Keratinocyte (primary cell): ENCODE results near the gene PANK1. TPM values are rescaled to one million over a fixed set of nuclear protein-coding genes. Genes with fewer than 3 reads are reported as not detected.

Source experiments
- DNase-seq: peaks from one replicate; pipeline ENCODE4 v3.0.0-alpha.2; 2011; ENCODE audit warnings: low read depth, missing footprints, low spot score
- FAIRE-seq: peaks from 2 replicates; lab custom pipeline; 2011; peaks lifted over from hg19 to GRCh38; lab: Jason Lieb, UNC
- H2AFZ ChIP-seq: 2 replicates; pipeline ENCODE4 v1.6.0; 2012; ENCODE audit warnings: low read length, control low read depth, inconsistent platforms; ENCODE audit not compliant: control insufficient read depth
- H3K27ac ChIP-seq: 2 replicates; pipeline ENCODE4 v1.5.1; 2011; ENCODE audit warnings: low read length; ENCODE audit not compliant: control insufficient read depth, insufficient read depth
- H3K27me3 ChIP-seq: 3 replicates; pipeline ENCODE4 v1.6.0; 2011; ENCODE audit warnings: low read length; ENCODE audit not compliant: control insufficient read depth, insufficient read depth; ENCODE audit errors: extremely low read depth
- H3K36me3 ChIP-seq, 2 experiments: 2 replicates in 1 of 2; 3 replicates in 1 of 2; pipeline ENCODE4 v1.5.1; 2011; ENCODE audit warnings: low read length in 2 of 2, mild to moderate bottlenecking in 1 of 2; ENCODE audit not compliant: control insufficient read depth in 2 of 2, insufficient read depth in 2 of 2; ENCODE audit errors: extremely low read depth in 1 of 2
- H3K4me1 ChIP-seq: 3 replicates; pipeline ENCODE4 v1.5.1; 2011; ENCODE audit warnings: low read length; ENCODE audit not compliant: control insufficient read depth, insufficient read depth; ENCODE audit errors: extremely low read depth
- H3K4me2 ChIP-seq: 3 replicates; pipeline ENCODE4 v1.6.0; 2011; ENCODE audit warnings: low read depth, low read length; ENCODE audit not compliant: control insufficient read depth, insufficient read depth; ENCODE audit errors: extremely low read depth
- H3K4me3 ChIP-seq, 3 experiments: fragments of 200-600 bp in 1 of 3; sonication (generic) in 1 of 3; 2 replicates in 2 of 3; 3 replicates in 1 of 3; pipeline ENCODE4 v1.5.1; 2011 to 2016; ENCODE audit warnings: low read length in 3 of 3, mild to moderate bottlenecking in 3 of 3, control low read depth in 2 of 3, inconsistent platforms in 1 of 3, low read depth in 1 of 3, mixed read lengths in 1 of 3, mixed run types in 1 of 3, moderate library complexity in 1 of 3; ENCODE audit not compliant: control insufficient read depth in 2 of 3, insufficient read depth in 2 of 3; ENCODE audit errors: extremely low read depth in 1 of 3
- H3K79me2 ChIP-seq: 2 replicates; pipeline ENCODE4 v1.6.0; 2012; ENCODE audit warnings: low read length; ENCODE audit not compliant: control insufficient read depth, insufficient read depth
- H3K9ac ChIP-seq: 3 replicates; pipeline ENCODE4 v1.6.0; 2011; ENCODE audit warnings: low read length; ENCODE audit not compliant: control insufficient read depth, insufficient read depth; ENCODE audit errors: extremely low read depth
- H3K9me1 ChIP-seq: 3 replicates; pipeline ENCODE4 v1.6.0; 2011; ENCODE audit warnings: low read length; ENCODE audit not compliant: control insufficient read depth, insufficient read depth; ENCODE audit errors: extremely low read depth
- H3K9me3 ChIP-seq: 2 replicates; pipeline ENCODE4 v1.5.1; 2012; ENCODE audit warnings: low read depth, low read length; ENCODE audit not compliant: control insufficient read depth
- H4K20me1 ChIP-seq: 3 replicates; pipeline ENCODE4 v1.6.0; 2011; ENCODE audit warnings: low read length; ENCODE audit not compliant: control insufficient read depth, insufficient read depth; ENCODE audit errors: extremely low read depth
- CTCF ChIP-seq, 3 experiments: IDR thresholded peaks in 1 of 3; conservative IDR thresholded peaks in 1 of 3; optimal IDR thresholded peaks in 1 of 3; 2 replicates in 2 of 3; 3 replicates in 1 of 3; pipeline versions ENCODE3 to v1.5.1; 2011; ENCODE audit warnings: low read length in 3 of 3, mild to moderate bottlenecking in 3 of 3, moderate library complexity in 2 of 3, control low read depth in 1 of 3, inconsistent platforms in 1 of 3; ENCODE audit not compliant: insufficient read depth in 2 of 3; ENCODE audit errors: extremely low read depth in 1 of 3
- EZH2 ChIP-seq: IDR thresholded peaks from one replicate; pipeline ENCODE4 v1.6.1; 2012; ENCODE audit warnings: inconsistent platforms, mild to moderate bottlenecking, low read length, moderate library complexity
- dilution Hi-C: fragments of 300-500 bp; cut with MboI; formaldehyde crosslinking; loops from one replicate; pipeline ENCODE4 v1.7.0; 2020; ENCODE audit warnings: low sequenced_read_pairs; ENCODE audit not compliant: extremely low pct_ligation_motif_present
- polyA plus RNA-seq, 5 experiments: library from polyadenylated mRNA; depleted of rRNA in 3 of 5; stranded (reverse) in 3 of 5; stranded (forward) in 1 of 5; unstranded in 1 of 5; fragments of >200 nt; gene quantifications; 1 replicate in 1 of 5; 2 replicates in 3 of 5; 3 replicates in 1 of 5; pipeline versions ENCODE4 v1.2.1 to v1.2.3, GENCODE V29; 2011 to 2012; ENCODE audit warnings: missing spikeins in 2 of 5, low read depth in 1 of 5, low replicate concordance in 1 of 5

Gene PANK1
- polyA plus RNA-seq, 1 donor (not counting 4 experiments of a cell fraction or from before 2014, with no cell fraction given): 9.5 TPM

- H3K9ac ChIP-seq: no peak overlapping the region
- H3K4me2 ChIP-seq: no peak overlapping the region
- no peaks in the 10 kb centered on the region for H3K9me1 ChIP-seq
- no peak overlapping the region for H3K4me3 ChIP-seq
- H3K36me3 ChIP-seq: no peaks in the 10 kb centered on the region
- H3K79me2 ChIP-seq: no peaks in the 10 kb centered on the region
- no peaks in the 10 kb centered on the region for H3K9me3 ChIP-seq
- H4K20me1 ChIP-seq: no peaks in the 10 kb centered on the region
- H3K4me1 ChIP-seq: no peaks in the 10 kb centered on the region
- dilution Hi-C loops: no loop called here
- TF ChIP-seq CTCF (optimal IDR thresholded peaks at IDR 0.05 in 1 of 3, IDR thresholded peaks at IDR 0.05 in 1 of 3, conservative IDR thresholded peaks at IDR 0.05 in 1 of 3; ENCODE audit: extremely low read depth in 1 of 3, insufficient read depth in 2 of 3, low read length in 3 of 3) (no peak), EZH2 (no peak)
- no peak overlapping the region for H3K27ac ChIP-seq
- no peaks in the 10 kb centered on the region for H3K27me3 ChIP-seq
- no peak overlapping the region for H2AFZ ChIP-seq
- DNase-seq (no peak), FAIRE-seq (no peak)
Measured at GRCh38 chr10:89576696-89577095, 68.3 kb downstream of the PANK1 start.

GRCh38 chr10:89576022-89576421, 69.0 kb downstream of the PANK1 start:
- dilution Hi-C loops: no loop called here
- no peak overlapping the region for H3K4me3 ChIP-seq

More at GRCh38 chr10:89576022-89576421, 69.0 kb downstream of the PANK1 start:
- H3K9me1 ChIP-seq: no peaks in the 10 kb centered on the region
- no peaks in the 10 kb centered on the region for H3K36me3 ChIP-seq
- TF ChIP-seq EZH2: no peak
- TF ChIP-seq CTCF (optimal IDR thresholded peaks at IDR 0.05 in 1 of 3, IDR thresholded peaks at IDR 0.05 in 1 of 3, conservative IDR thresholded peaks at IDR 0.05 in 1 of 3; ENCODE audit: extremely low read depth in 1 of 3, insufficient read depth in 2 of 3, low read length in 3 of 3): no peak
- no peak overlapping the region for H3K4me2 ChIP-seq
- DNase-seq: no peak
- no peaks in the 10 kb centered on the region for H3K9me3 ChIP-seq
- no peaks in the 10 kb centered on the region for H4K20me1 ChIP-seq
- H3K9ac ChIP-seq: no peak overlapping the region
- no peaks in the 10 kb centered on the region for H3K4me1 ChIP-seq
- H3K27ac ChIP-seq: no peak overlapping the region
- no peak for FAIRE-seq
- H3K27me3 ChIP-seq: no peaks in the 10 kb centered on the region
- no peak overlapping the region for H2AFZ ChIP-seq
- H3K79me2 ChIP-seq: no peaks in the 10 kb centered on the region
